Fibroblast of lung (primary cell): ENCODE results near the gene AFAP1. TPM values are rescaled to one million over a fixed set of nuclear protein-coding genes. Genes with fewer than 3 reads are reported as not detected.

Experiments
- DNase-seq, 2 donors: peaks; one replicate each; pipeline versions ENCODE4 v3.0.0 to v3.0.0-alpha.2; 2010; ENCODE audit warnings: low read depth in 2 of 2
- H2AFZ ChIP-seq: 2 replicates; pipeline ENCODE4 v1.5.1; 2012; ENCODE audit warnings: low read length, control low read depth, inconsistent platforms
- H3K27ac ChIP-seq: 2 replicates; pipeline ENCODE4 v1.5.1; 2011; ENCODE audit warnings: low read length, control low read depth; ENCODE audit not compliant: insufficient read depth
- H3K27me3 ChIP-seq: 2 replicates; pipeline ENCODE4 v1.5.1; 2011; ENCODE audit warnings: mild to moderate bottlenecking, low read length; ENCODE audit not compliant: control insufficient read depth, insufficient read depth
- H3K36me3 ChIP-seq: 2 replicates; pipeline ENCODE4 v1.5.1; 2011; ENCODE audit warnings: low read length; ENCODE audit not compliant: control insufficient read depth, insufficient read depth
- H3K4me1 ChIP-seq: 2 replicates; pipeline ENCODE4 v1.5.1; 2011; ENCODE audit warnings: low read length; ENCODE audit not compliant: control insufficient read depth, insufficient read depth; ENCODE audit errors: extremely low read depth
- H3K4me2 ChIP-seq: 2 replicates; pipeline ENCODE4 v1.5.1; 2011; ENCODE audit warnings: low read length, control low read depth; ENCODE audit not compliant: insufficient read depth; ENCODE audit errors: extremely low read depth
- H3K4me3 ChIP-seq, 4 experiments: fragments of 200-600 bp in 1 of 4; sonication (generic) in 1 of 4; replicated peaks in 1 of 4; 2 replicates each; pipeline ENCODE4 v1.5.1; 2011 to 2016; ENCODE audit warnings: low read length in 4 of 4, low read depth in 3 of 4, mild to moderate bottlenecking in 3 of 4, control low read depth in 2 of 4, inconsistent platforms in 1 of 4, mixed read lengths in 1 of 4; ENCODE audit not compliant: insufficient read depth in 1 of 4; ENCODE audit errors: control extremely low read depth in 1 of 4
- H3K79me2 ChIP-seq: 2 replicates; pipeline ENCODE4 v1.5.1; 2012; ENCODE audit warnings: mild to moderate bottlenecking, low read length, inconsistent platforms; ENCODE audit not compliant: control insufficient read depth, insufficient read depth
- H3K9ac ChIP-seq: 2 replicates; pipeline ENCODE4 v1.5.1; 2011; ENCODE audit warnings: mild to moderate bottlenecking, low read length, control low read depth; ENCODE audit not compliant: insufficient read depth
- H3K9me3 ChIP-seq: 2 replicates; pipeline ENCODE4 v1.5.1; 2012; ENCODE audit warnings: low read depth, low read length; ENCODE audit not compliant: control insufficient read depth, insufficient read depth
- H4K20me1 ChIP-seq: 2 replicates; pipeline ENCODE4 v1.5.1; 2011; ENCODE audit warnings: low read length; ENCODE audit not compliant: control insufficient read depth, insufficient read depth; ENCODE audit errors: extremely low read depth
- EZH2 ChIP-seq: IDR thresholded peaks from 2 replicates; pipeline ENCODE4 v1.5.1; 2012; ENCODE audit warnings: low read length, control low read depth, mild to moderate bottlenecking; ENCODE audit errors: missing control alignments
- polyA plus RNA-seq, 2 donors: library from polyadenylated mRNA; depleted of rRNA in 1 of 2; stranded (reverse) in 1 of 2; unstranded in 1 of 2; fragments of >200 nt; gene quantifications; 2 replicates each; pipeline ENCODE4 v1.2.1, GENCODE V29; 2011 to 2012; ENCODE audit warnings: missing spikeins in 1 of 2
- total RNA-seq: library from RNA; depleted of rRNA; stranded (reverse); fragments of >200 nt; gene quantifications from 2 replicates; pipeline ENCODE4 v1.2.1, GENCODE V29; 2014
- TF ChIP-seq, protein P1 (sequence below), 2 donors: IDR thresholded peaks in 1 of 2; conservative IDR thresholded peaks in 1 of 2; 1 replicate in 1 of 2; 2 replicates in 1 of 2; pipeline ENCODE4 v1.5.1; 2011 to 2012; ENCODE audit warnings: low read length in 2 of 2, control low read depth in 1 of 2, inconsistent platforms in 1 of 2, low read depth in 1 of 2, mild to moderate bottlenecking in 1 of 2

AFAP1 gene
- total and polyA plus RNA-seq, 2 donors (not counting 1 experiment from before 2014, with no cell fraction given): 21.8 to 30.1 TPM

DNA sequence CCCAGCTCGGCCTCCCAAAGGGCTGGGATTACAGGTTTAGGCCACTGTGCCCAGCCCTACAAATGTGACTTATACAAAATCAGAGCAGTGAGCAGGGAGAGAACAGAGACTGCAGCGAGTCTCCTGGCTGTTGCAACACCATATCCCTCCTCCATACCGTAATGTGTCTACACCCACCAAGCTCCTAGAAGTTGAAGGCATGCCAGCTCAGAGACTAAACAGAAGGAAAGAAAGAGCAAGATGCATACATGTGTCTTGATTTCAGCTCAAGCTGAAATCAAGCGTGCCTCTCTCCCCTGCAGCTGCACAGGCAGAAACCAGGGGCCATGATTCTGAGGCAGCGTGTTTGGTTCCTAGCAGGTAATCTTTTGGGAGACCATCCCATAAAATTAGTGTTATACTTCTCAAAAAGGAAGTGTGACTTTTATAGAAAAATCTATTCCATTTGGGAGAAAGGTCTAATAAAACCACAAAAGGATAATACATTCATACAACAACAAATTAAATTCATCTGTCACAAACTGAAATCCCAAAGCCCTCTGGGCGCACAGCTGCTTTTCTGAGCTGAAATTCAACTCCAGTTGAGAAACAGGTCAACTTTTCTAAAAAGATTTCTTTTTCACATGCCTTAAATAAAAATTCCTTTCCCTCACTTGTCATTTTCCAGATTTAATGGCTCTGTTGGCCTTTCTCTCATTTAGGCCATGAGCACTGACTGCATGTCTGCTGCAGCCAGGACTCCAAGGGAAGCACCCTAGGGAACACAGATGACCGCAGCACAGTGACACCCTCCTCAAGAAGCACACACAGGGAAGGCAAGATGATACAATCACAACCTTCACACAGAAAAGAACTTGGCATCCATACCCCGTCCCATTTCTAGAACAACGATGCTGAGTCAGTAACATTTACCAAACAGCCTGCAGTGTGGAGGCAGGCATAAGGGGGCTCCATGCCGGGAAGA is 34.4 kb downstream of the AFAP1 start:
- Histone ChIP-seq H3K9ac (no peak overlapping the region), H3K36me3 (no peaks in the 10 kb centered on the region), H3K4me3 (no peak overlapping the region), H3K4me2 (peak overlapping the region; percentile 68), H3K27me3 (no peaks in the 10 kb centered on the region), H3K9me3 (no peaks in the 10 kb centered on the region), H3K27ac (peak overlapping the region; percentile 79), H4K20me1 (no peaks in the 10 kb centered on the region), H2AFZ (no peak overlapping the region), H3K79me2 (peaks cover 75% of the 10 kb centered on the region), H3K4me1 (peaks cover 34% of the 10 kb centered on the region)
- no peak for TF ChIP-seq EZH2
- TF ChIP-seq, protein P1, sequence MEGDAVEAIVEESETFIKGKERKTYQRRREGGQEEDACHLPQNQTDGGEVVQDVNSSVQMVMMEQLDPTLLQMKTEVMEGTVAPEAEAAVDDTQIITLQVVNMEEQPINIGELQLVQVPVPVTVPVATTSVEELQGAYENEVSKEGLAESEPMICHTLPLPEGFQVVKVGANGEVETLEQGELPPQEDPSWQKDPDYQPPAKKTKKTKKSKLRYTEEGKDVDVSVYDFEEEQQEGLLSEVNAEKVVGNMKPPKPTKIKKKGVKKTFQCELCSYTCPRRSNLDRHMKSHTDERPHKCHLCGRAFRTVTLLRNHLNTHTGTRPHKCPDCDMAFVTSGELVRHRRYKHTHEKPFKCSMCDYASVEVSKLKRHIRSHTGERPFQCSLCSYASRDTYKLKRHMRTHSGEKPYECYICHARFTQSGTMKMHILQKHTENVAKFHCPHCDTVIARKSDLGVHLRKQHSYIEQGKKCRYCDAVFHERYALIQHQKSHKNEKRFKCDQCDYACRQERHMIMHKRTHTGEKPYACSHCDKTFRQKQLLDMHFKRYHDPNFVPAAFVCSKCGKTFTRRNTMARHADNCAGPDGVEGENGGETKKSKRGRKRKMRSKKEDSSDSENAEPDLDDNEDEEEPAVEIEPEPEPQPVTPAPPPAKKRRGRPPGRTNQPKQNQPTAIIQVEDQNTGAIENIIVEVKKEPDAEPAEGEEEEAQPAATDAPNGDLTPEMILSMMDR (conservative IDR thresholded peaks at IDR 0.05 in 1 of 2, IDR thresholded peaks at IDR 0.05 in 1 of 2; ENCODE audit: low read depth in 1 of 2, low read length in 2 of 2): no peak
- peak; percentile 88 to 98 for DNase-seq

DNA sequence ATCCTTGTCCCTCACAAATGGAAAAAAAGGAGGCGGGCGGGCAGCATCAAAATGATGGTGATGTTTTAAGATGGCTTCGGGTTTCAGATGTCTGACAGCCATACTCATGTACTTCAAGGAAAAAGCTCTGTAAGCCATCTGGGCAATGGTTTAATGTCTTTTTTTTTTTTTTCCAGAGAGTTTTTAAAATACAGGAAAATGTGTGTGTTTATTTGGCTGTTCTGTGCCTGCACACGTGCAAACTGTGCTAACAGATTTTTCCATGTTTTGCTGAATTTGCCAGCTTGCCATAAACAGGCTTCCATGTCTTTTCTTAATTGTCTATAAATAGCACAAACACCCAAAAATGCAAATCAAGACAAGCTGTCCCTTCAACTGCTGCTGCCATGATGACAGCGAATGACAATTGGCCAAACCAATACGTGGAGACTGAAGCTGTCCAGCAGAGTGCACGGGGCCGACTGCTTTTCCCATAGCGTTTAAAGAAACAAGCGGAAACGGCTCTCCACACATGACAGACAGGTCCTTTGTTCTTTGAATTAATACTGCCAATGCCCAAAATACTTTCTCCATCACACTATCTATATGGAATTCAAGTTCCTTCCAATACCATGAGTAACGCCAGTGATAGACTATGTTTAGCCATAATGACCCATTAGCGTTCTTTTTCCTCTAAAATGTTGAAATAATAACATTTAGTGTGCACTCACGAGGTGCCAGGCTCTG is 35.7 kb downstream of the AFAP1 start:
- Histone ChIP-seq H3K4me1 (peaks cover 26% of the 10 kb centered on the region), H3K27me3 (no peaks in the 10 kb centered on the region), H3K4me2 (peak overlapping the region; percentile 63), H4K20me1 (no peaks in the 10 kb centered on the region), H3K9me3 (no peaks in the 10 kb centered on the region), H3K36me3 (no peaks in the 10 kb centered on the region), H3K9ac (no peak overlapping the region), H3K79me2 (peaks cover 72% of the 10 kb centered on the region), H3K27ac (peak overlapping the region; percentile 79), H3K4me3 (peak overlapping the region in 2 of 4 experiments; percentile 6), H2AFZ (no peak overlapping the region)
- DNase-seq: peak; percentile 78 to 97
- no peak for TF ChIP-seq EZH2
- TF ChIP-seq, protein P1 (conservative IDR thresholded peaks at IDR 0.05 in 1 of 2, IDR thresholded peaks at IDR 0.05 in 1 of 2; ENCODE audit: low read depth in 1 of 2, low read length in 2 of 2): no peak

DNA sequence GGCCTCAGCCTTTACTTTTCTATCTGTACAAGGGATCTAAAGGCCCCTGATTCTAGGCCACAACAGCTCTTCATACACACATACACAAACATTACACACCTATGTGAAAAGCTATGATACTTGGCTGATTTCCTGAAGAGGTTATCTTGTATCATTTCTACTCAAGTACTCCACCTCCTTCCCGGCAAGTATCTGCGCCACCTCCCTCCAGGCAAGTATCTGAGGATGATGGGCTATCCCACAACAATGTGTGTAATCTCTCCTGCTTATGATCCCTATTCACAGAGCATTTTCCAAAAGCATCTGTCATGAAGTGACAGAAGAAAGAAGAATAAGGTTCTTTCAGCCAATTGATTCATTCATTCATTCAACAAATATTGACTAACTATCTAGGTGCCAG is 36.8 kb downstream of the AFAP1 start:
- no peak overlapping the region for H3K4me2 ChIP-seq
- H3K4me1 ChIP-seq: peaks cover 28% of the 10 kb centered on the region
- DNase-seq: peak in 1 of 2 donors; percentile 58
- TF ChIP-seq, protein P1 (conservative IDR thresholded peaks at IDR 0.05 in 1 of 2, IDR thresholded peaks at IDR 0.05 in 1 of 2; ENCODE audit: low read depth in 1 of 2, low read length in 2 of 2): no peak
- no peak for TF ChIP-seq EZH2
- no peak overlapping the region for H3K27ac ChIP-seq
- H3K9me3 ChIP-seq: no peaks in the 10 kb centered on the region
- H3K79me2 ChIP-seq: peaks cover 68% of the 10 kb centered on the region
- H3K36me3 ChIP-seq: no peaks in the 10 kb centered on the region
- no peak overlapping the region for H2AFZ ChIP-seq
- no peak overlapping the region for H3K4me3 ChIP-seq
- no peaks in the 10 kb centered on the region for H4K20me1 ChIP-seq
- no peak overlapping the region for H3K9ac ChIP-seq
- H3K27me3 ChIP-seq: no peaks in the 10 kb centered on the region
